HepG2 (cell line): ENCODE measurements around the gene NCOA6. TPM values are rescaled to one million over a fixed set of nuclear protein-coding genes. Genes with fewer than 3 reads are reported as not detected.

ENCODE experiments used
- ADNP ChIP-seq: sonication (generic); formaldehyde crosslinking; IDR thresholded peaks from 2 replicates; pipeline ENCODE4 v1.4.0; 2020; ENCODE audit warnings: missing genetic modification reagents
- FLYWCH1 ChIP-seq: sonication (generic); formaldehyde crosslinking; IDR thresholded peaks from 2 replicates; pipeline ENCODE4 v1.8.1; 2023; ENCODE audit warnings: mild to moderate bottlenecking, missing genetic modification reagents
- HMGA1 ChIP-seq: sonication (generic); formaldehyde crosslinking; conservative IDR thresholded peaks from 2 replicates; pipeline ENCODE4 v1.4.0; 2020; ENCODE audit warnings: missing genetic modification reagents
- HNF1A ChIP-seq, 2 experiments: sonication (generic) in 1 of 2; formaldehyde crosslinking in 1 of 2; IDR thresholded peaks; 2 replicates each; pipeline versions ENCODE4 v1.4.0 to v1.6.1; 2016 to 2020; ENCODE audit warnings: borderline replicate concordance in 1 of 2, low read depth in 1 of 2, mild to moderate bottlenecking in 1 of 2, missing genetic modification reagents in 1 of 2
- KDM1A ChIP-seq: IDR thresholded peaks from 2 replicates; pipeline ENCODE4 v1.6.1; 2016; ENCODE audit warnings: missing compliant biosample characterization
- KLF15 ChIP-seq: sonication (generic); formaldehyde crosslinking; IDR thresholded peaks from 2 replicates; pipeline ENCODE4 v1.8.1; 2023; ENCODE audit warnings: borderline replicate concordance, mild to moderate bottlenecking, inconsistent platforms, missing genetic modification reagents, mixed read lengths
- TFDP1 ChIP-seq: IDR thresholded peaks from 2 replicates; pipeline ENCODE4 v1.6.1; 2016; ENCODE audit warnings: missing compliant biosample characterization, missing genetic modification reagents, borderline replicate concordance
- THAP8 ChIP-seq: sonication (generic); formaldehyde crosslinking; IDR thresholded peaks from 2 replicates; pipeline ENCODE4 v1.5.1; 2020; ENCODE audit warnings: missing genetic modification reagents, mild to moderate bottlenecking, borderline replicate concordance
- ZBTB44 ChIP-seq: sonication (generic); formaldehyde crosslinking; IDR thresholded peaks from 2 replicates; pipeline ENCODE4 v1.4.0; 2020; ENCODE audit warnings: missing genetic modification reagents
- ZFP82 ChIP-seq: sonication (generic); formaldehyde crosslinking; IDR thresholded peaks from 2 replicates; pipeline ENCODE4 v1.5.1; 2020; ENCODE audit warnings: mild to moderate bottlenecking, missing genetic modification reagents, borderline replicate concordance
- ZMYM4 ChIP-seq: sonication (generic); formaldehyde crosslinking; IDR thresholded peaks from 2 replicates; pipeline ENCODE4 v1.8.1; 2023; ENCODE audit warnings: mild to moderate bottlenecking, missing genetic modification reagents
- ZNF484 ChIP-seq: sonication (generic); formaldehyde crosslinking; IDR thresholded peaks from 2 replicates; pipeline ENCODE4 v1.5.1; 2020; ENCODE audit warnings: mild to moderate bottlenecking, low read depth, missing genetic modification reagents, borderline replicate concordance
- ZNF503 ChIP-seq: sonication (generic); formaldehyde crosslinking; IDR thresholded peaks from 2 replicates; pipeline ENCODE4 v1.4.0; 2020; ENCODE audit warnings: missing genetic modification reagents
- ZNF557 ChIP-seq: sonication (generic); formaldehyde crosslinking; IDR thresholded peaks from 2 replicates; pipeline ENCODE4 v1.4.0; 2020; ENCODE audit warnings: missing genetic modification reagents
- ZNF563 ChIP-seq: sonication (generic); formaldehyde crosslinking; IDR thresholded peaks from 2 replicates; pipeline ENCODE4 v1.8.0; 2022; ENCODE audit warnings: mild to moderate bottlenecking, moderate library complexity, missing genetic modification reagents
- ZNF607 ChIP-seq: sonication (generic); formaldehyde crosslinking; IDR thresholded peaks from 2 replicates; pipeline ENCODE4 v1.5.1; 2020; ENCODE audit warnings: missing genetic modification reagents, mild to moderate bottlenecking, borderline replicate concordance
- ZNF670 ChIP-seq: sonication (generic); formaldehyde crosslinking; IDR thresholded peaks from 2 replicates; pipeline ENCODE4 v1.8.0; 2022; ENCODE audit warnings: mild to moderate bottlenecking, missing genetic modification reagents, borderline replicate concordance
- ZSCAN21 ChIP-seq: sonication (generic); formaldehyde crosslinking; IDR thresholded peaks from 2 replicates; pipeline ENCODE4 v1.8.0; 2022; ENCODE audit warnings: mild to moderate bottlenecking, missing genetic modification reagents, moderate library complexity, borderline replicate concordance
- polyA plus RNA-seq, 8 experiments: library from polyadenylated mRNA; depleted of rRNA in 3 of 8; stranded (reverse) in 7 of 8; unstranded in 1 of 8; fragments of >200 nt; fragmentation: Illumina TruSeq in 4 of 8; extraction: Trizol in 4 of 8; gene quantifications; 2 replicates each; pipeline versions ENCODE4 v1.2.1 to v1.2.3, GENCODE V29; 2011 to 2016; ENCODE audit warnings: low read depth in 4 of 8, missing spikeins in 1 of 8, mixed read lengths in 1 of 8; ENCODE audit not compliant: insufficient read depth in 1 of 8
- total RNA-seq, 5 experiments: library from RNA; depleted of rRNA; stranded (reverse); fragments of >200 nt; fragmentation: Illumina TruSeq; extraction: Trizol; gene quantifications; 2 replicates each; pipeline ENCODE4 v1.2.3, GENCODE V29; 2016; ENCODE audit warnings: low read depth in 1 of 5

The NCOA6 gene
- total and polyA plus RNA-seq, 2 of the 13 experiments (the other 11 are each of a cell fraction or from before 2014, with no cell fraction given) = 11.2 to 29.3 TPM

GRCh38 chr20:34703424-34704176 lies 121.9 kb downstream of the NCOA6 start (continued):
- TF ChIP-seq ZNF503 (CRISPR knock-in tag) = no peak
- no peak for TF ChIP-seq ZBTB44 (CRISPR knock-in tag)
- no peak; the same call in 1 of the 2 replicates for TF ChIP-seq HMGA1
- no peak for TF ChIP-seq ZNF607 (CRISPR knock-in tag)
- TF ChIP-seq ZFP82 (CRISPR knock-in tag) = no peak
- TF ChIP-seq HNF1A (IDR thresholded peaks at IDR 0.05; ENCODE audit: low read depth) = 0 out of 2 replicates have a peak, but pooled peaks have one; percentile 46
- TF ChIP-seq HNF1A (CRISPR knock-in tag; IDR thresholded peaks at IDR 0.05; ENCODE audit: borderline replicate concordance) = no peak
- TF ChIP-seq ADNP (CRISPR knock-in tag) = 0 out of 2 replicates have a peak, but pooled peaks have one; percentile 4
- no peak; the same call in 1 of the 2 replicates for TF ChIP-seq KLF15
- 0 out of 2 replicates have a peak, but pooled peaks have one; percentile 28 for TF ChIP-seq ZMYM4
- TF ChIP-seq THAP8 (CRISPR knock-in tag) = no peak
- TF ChIP-seq ZNF484 = no peak
- no peak for TF ChIP-seq ZNF670 (CRISPR knock-in tag)
- TF ChIP-seq FLYWCH1 (CRISPR knock-in tag) = no peak
- peak; percentile 44; the same call in 1 of the 2 replicates for TF ChIP-seq ZNF557 (CRISPR knock-in tag)
- peak; percentile 18 for TF ChIP-seq ZNF563 (CRISPR knock-in tag)
- TF ChIP-seq KDM1A (CRISPR knock-in tag) = 0 out of 2 replicates have a peak, but pooled peaks have one; percentile 10
- peak; percentile 38; the same call in 1 of the 2 replicates for TF ChIP-seq TFDP1 (CRISPR knock-in tag)
- TF ChIP-seq ZSCAN21 (CRISPR knock-in tag) = no peak
